ENCODE measurements around the gene LGR5. TPM values are rescaled to one million over a fixed set of nuclear protein-coding genes. Genes with fewer than 3 reads are reported as not detected.

Gene LGR5
- total and polyA plus RNA-seq, 2 of the 13 experiments (the other 11 are each of a cell fraction or from before 2014, with no cell fraction given), result 37.0 to 121 TPM

GRCh38 chr12:71536939-71537622 lies 97.5 kb downstream of the LGR5 start (continued):
- no peak for TF ChIP-seq ZNF318 (CRISPR knock-in tag; IDR thresholded peaks at IDR 0.05)
- TF ChIP-seq ZNF615 (CRISPR knock-in tag; IDR thresholded peaks at IDR 0.05; ENCODE audit: borderline replicate concordance), result peak; percentile 62; the same call in 1 of the 2 replicates
- no peak for TF ChIP-seq IRF9 (CRISPR knock-in tag; IDR thresholded peaks at IDR 0.05; ENCODE audit: borderline replicate concordance)
- peak; percentile 54; the same call in 1 of the 2 replicates for TF ChIP-seq ZSCAN5A (CRISPR knock-in tag; IDR thresholded peaks at IDR 0.05; ENCODE audit: borderline replicate concordance)
- TF ChIP-seq DBP (CRISPR knock-in tag; IDR thresholded peaks at IDR 0.05; ENCODE audit: not compliant biosample characterization), result no peak
- no peak for TF ChIP-seq ZZZ3 (CRISPR knock-in tag; IDR thresholded peaks at IDR 0.05; ENCODE audit: borderline replicate concordance)
- TF ChIP-seq ZNF775 (CRISPR knock-in tag; IDR thresholded peaks at IDR 0.05; ENCODE audit: borderline replicate concordance), result no peak
- no peak for TF ChIP-seq ESRRA (CRISPR knock-in tag; IDR thresholded peaks at IDR 0.05; ENCODE audit: low read depth)
- no peak for TF ChIP-seq KDM5B (CRISPR knock-in tag; IDR thresholded peaks at IDR 0.05; ENCODE audit: borderline replicate concordance)
- TF ChIP-seq TIGD3 (CRISPR knock-in tag; IDR thresholded peaks at IDR 0.05; ENCODE audit: borderline replicate concordance), result no peak
- TF ChIP-seq DR1 (CRISPR knock-in tag; IDR thresholded peaks at IDR 0.05), result no peak
- TF ChIP-seq ZNF329 (CRISPR knock-in tag; IDR thresholded peaks at IDR 0.05; ENCODE audit: low read depth), result no peak
- no peak for TF ChIP-seq AHR (CRISPR knock-in tag; IDR thresholded peaks at IDR 0.05)
- no peak for TF ChIP-seq ZNF572 (CRISPR knock-in tag; IDR thresholded peaks at IDR 0.05)
